GM18520 (cell line): ENCODE measurements around the gene CDCA4.
"Not testable (repeated sequence)": the region's sequence is repeated elsewhere in the genome, so short reads cannot be mapped to it uniquely, and the experiment has no call there.

Experiments used
- ATAC-seq: cut with Tn5 transposase; IDR thresholded peaks from one replicate; pipeline ENCODE4 v1.9.1; 2021; ENCODE audit not compliant: unreplicated experiment

Gene CDCA4

DNA sequence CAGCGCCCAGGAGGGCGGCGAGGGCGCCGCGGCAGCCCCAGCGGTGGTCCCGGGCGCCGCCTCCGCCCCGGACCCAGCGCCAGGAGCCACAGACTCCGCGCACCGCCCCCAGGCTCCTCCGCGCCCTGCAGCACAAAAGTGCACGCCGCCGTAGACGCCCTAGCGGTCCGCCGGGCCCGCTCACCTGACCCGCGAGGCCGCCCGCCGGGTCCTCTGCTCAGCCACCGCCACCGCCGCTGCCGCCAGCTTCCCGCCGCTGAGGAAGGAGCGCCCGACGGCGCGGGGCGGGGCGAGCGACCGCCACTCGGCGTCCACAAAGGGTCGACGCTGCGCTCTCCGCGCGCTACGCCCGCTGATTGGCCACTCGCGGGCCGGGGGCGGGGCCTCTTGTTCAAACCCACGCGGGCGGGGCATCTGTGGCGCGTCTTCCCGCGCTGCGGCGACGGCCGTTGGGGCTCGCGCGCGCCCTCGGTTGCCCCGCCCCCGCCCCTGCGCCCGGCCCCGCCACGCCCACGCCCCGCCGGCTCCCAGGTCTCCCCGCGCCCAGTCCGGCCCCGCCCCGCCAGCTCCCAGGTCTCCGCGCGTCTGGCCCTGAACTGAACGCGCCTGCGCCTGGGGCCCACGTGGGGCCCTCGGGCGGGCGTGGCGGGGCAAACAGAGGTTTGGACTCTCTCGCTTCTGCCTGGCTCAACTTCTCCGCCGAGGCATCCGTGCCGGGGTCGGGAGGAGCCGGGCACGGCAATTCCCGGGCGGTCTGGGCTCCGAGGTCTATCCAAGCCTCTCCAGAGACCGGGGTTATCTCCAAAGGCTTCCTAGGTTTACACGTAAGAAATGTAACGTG lies at the start of gene CDCA4:
TSS of gene CDCA4 (minus strand) at position 269 of the 841 bp plus-strand sequence. CDS start 9,154 bp downstream, outside the sequence.
- peak; percentile 70 for ATAC-seq

DNA sequence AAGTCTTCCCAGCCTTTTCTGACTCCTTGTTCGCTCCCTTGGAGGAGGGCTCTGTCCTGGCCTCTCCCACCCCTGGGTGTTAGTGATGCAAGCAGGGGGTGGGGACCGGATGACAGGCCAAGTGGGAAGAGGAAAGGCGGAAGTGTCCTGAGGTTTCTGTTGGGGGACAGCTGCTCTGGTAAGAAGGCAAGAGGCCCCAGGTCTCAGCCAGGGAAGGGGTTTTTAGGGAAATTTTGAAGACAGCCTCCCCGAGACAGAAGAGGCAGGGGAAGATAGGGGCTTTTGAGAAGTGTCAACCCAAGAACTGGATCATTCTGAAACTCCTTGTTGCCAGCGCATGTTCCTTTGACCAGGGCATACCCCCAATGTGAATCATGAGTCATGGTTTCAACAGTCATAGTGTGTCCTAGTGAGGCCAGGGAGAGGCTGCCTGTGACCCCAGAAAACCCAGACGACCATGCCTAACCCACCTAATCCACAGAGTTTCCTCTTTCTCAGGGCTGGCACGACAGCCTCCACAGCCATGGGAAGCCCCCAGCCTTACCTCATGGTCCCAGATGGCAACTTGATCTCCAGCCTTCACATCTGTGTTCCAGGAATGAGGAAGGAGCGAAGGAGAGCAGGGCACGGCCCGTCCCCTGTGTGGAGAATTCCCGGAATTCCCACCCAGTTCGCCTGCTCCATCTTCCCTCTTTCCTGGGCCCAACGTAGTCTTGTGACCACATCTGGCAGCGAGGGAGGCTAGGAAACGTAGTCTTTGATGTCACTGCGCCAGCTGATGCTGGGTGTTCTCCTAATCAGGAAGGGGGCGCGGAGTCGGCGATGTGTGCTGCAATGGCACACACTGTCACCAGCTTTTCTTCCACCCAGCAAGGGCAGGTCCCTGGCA lies 49.2 kb upstream of the CDCA4 start:
- ATAC-seq = no peak

GRCh38 chr14:105069522-105069870 lies 48.6 kb upstream of the CDCA4 start:
- no peak for ATAC-seq

DNA sequence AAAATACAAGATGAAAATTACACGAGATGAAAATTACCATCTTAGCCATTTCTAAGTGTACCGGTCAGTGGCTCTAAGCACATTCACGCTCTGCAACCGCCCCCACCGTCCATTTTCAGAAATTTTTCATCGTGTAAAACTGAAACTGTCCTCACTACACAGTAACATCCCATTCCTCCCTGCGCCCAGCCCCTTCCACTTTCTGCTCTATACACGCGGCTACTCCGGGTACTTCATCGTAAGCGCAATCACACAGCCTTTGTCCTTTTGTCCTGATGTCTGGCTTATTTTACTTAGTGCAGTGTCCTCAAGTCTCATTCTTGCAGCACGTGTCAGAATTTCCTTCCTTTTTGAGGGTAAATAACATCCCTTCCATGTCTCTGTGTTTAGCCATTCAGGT lies 47.9 kb upstream of the CDCA4 start:
- no peak for ATAC-seq

- no peak for ATAC-seq
Observed at GRCh38 chr14:105067969-105068301, 47.1 kb upstream of the CDCA4 start.

DNA sequence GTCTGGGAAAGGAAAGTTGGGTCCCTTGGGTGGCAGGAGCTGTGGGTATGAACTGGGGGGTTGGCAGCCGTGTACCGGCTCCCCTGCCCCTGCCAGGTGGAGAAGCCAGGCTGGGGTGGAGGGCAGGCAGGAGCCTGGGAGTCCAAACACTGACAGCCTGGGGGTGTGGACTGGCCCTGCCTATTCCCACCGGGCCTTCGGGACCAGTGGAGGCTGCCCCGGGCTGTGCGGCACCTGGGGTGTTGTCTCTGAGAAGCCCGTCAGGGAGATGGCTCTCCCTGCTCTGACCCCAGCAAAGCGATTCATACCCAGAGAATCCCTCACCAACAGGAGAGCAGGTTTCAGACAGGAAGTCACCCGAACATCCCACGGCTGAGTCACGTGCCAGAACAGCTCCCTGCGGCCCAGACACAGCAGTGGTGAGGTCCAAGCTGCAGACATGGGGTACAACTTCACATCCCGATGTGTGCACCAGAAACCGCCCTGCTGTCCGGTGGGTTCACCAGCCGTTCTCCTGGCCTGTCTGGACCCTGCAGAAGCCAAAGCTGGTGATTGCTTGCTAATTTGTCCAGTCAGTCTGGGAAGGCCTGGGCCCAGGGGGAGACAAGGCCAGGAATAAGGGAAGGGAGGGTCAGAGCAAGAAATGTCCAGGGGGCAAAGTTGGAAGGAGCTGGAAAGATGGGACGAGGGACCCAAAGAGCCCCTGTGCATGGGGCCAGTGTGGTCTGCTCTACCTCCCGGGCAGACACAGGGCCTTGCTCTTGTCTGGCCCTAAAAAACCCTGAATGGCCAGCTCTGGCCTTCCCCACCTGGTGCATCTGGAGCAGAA lies 46.5 kb upstream of the CDCA4 start:
- ATAC-seq = no peak

DNA sequence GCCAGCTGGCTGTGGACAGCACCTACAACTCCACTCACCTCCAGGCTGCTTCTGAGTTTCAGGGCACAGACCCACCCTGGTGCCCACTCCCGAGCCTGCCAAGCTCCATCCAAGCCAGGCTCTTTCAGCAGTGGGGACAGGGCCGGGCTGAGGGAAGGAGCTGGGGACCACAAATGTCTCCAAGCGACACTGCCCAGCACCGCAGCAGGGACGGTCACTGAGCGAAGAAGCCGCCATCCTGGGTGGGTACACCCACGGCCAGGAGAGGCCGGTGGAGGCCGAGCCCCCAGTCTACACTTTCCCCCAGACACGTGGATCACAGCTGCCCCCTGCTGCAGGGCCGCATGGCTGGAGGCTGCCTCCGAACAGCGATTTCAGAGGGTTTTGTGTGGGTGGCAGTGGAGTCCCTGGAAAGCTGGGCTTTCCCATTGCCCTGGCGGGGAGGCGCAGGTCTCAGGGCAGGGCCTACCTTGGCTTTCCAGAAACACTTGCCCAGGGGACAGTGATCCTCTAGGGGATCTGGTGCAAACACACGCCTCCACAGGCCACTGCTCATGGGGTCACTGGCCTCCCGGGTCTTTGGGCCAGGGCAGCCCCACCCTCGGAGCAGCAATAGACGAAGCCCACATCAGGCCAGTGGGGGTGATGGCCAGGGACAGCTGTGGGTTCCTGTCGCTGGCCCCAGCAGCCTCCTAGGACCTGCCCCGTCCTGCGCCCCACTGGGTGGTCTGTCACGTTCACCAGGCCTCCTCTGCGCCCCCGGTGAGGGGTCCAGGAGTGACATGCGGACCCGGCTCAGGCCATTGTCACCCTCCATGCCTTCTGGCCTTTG lies 45.6 kb upstream of the CDCA4 start:
- no peak for ATAC-seq

DNA sequence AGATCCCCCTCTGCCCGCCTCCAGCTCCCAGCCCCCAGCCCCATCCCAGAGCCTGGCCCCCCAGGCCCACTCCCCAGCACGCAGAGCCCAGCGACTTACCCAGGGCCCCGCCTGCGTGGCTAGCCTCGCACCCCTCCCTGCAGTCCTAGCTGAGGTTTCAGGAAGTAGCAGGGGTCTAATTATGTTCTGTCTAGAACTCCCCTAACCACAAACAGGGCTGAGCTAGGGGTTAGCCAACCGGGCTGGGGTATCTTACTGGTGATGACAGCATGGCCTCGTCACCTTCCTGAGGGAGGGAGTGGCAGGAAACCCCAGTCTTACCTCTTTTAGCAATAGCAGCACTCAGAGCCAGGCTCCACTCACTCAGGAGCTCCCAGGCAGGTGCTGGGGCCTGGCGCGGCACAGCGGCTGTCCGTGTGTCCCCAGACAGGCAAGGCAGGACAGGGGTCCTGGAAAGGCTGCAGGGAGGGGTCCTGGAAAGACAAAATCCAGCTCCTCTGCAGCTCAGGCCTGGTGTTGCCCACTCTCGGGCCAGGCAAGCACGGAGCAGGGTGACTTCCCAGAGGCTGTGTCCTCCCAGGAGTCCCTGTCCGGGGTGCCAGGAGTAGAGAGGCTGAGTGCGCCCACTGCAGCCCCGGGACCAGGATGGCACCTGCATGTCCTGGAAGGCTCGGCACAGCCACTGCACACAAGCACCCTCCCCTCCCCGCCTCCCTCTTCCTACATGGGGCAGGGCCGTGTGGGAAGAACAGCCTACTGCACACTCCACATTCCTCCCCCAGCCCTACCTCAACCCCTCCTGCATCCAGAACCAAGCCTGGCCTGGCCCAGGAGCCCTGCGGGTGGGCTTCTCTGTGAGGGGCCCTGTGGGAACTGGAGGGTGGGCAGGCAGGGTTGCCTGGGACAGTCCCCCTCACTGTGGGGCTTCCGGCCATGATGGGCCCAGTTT lies 44.7 kb upstream of the CDCA4 start, which contains the start of gene GPR132:
TSS of gene GPR132 (minus strand) at position 151 of the 949 bp plus-strand sequence. CDS start 10,010 bp downstream, outside the sequence.
- ATAC-seq = peak; percentile 49

GRCh38 chr14:105064721-105065143 lies 43.8 kb upstream of the CDCA4 start:
- ATAC-seq = no peak

DNA sequence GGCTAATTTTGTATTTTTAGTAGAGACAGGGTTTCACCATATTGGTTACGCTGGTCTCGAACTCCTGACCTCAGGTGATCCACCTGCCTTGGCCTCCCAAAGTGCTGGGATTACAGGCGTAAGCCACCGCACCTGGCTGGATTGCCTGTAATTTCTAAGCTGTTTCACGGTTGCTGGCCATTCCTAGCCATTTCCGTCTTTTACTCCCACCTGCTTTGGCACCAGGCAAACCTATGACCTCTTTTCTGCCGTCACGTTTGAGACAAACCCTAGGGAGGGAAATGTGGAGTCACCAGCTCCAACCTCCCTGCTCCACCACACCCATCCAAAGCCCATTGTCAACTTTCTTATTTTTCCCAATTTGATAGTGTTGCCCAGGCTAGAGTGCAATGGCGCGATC lies 43.1 kb upstream of the CDCA4 start:
- ATAC-seq = no peak

DNA sequence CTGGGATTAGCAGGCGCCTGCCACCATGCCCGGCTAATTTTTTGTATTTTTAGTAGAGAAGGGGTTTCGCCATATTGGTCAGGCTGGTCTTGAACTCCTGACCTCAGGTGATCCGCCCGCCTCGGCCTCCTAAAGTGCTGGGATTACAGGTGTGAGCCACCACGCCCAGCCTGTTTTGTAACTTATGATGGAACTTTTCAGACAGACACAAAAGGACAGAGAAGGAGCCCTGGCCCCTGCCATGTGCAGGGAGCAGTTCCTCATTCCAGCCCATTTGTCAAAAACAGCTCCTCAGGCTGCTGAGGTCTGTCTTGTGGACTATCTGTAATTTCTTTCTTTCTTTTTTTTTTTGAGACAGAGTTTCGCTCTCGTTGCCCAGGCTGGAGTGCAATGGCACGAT lies 42.6 kb upstream of the CDCA4 start:
- ATAC-seq = not testable (repeated sequence)

- ATAC-seq = no peak
Observed at GRCh38 chr14:105063056-105063455, 42.2 kb upstream of the CDCA4 start.

- no peak for ATAC-seq
Observed at GRCh38 chr14:105062048-105062433, 41.2 kb upstream of the CDCA4 start.

- ATAC-seq = no peak
Observed at GRCh38 chr14:105061428-105062047, 40.7 kb upstream of the CDCA4 start.

- ATAC-seq = no peak
Observed at GRCh38 chr14:105060751-105061427, 40.0 kb upstream of the CDCA4 start.

DNA sequence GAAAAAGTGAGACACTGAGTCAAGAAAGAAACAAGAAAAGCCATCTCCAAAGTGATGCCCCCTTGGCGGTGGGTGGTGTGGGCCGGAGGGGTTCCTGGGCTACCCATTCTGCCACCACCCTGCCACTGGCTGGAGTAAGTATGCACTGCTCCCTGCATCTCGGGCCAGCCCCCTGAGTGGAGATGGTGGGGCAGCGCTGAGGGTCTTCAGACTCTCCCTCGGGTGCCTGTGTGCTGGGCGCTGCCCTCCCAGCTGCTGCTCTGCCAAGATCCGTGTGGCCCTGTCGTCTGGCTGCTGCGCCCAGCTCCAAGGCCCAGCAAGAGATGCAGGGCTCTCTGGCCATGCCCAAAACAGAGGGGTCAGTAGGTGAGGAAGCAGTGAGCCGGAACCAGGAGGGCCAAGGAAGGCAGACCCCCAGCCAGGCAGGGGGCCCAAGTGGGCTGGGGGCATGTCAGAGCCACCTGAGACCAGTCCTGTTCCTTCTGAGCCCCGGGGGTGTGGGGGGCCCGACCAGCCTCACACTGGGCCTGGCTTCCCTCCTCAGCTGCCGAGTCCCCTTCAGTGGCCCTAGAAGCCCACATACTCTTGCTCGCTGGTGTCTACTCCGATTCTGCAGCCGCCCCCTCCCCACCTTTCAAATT lies 39.2 kb upstream of the CDCA4 start:
- ATAC-seq = no peak

DNA sequence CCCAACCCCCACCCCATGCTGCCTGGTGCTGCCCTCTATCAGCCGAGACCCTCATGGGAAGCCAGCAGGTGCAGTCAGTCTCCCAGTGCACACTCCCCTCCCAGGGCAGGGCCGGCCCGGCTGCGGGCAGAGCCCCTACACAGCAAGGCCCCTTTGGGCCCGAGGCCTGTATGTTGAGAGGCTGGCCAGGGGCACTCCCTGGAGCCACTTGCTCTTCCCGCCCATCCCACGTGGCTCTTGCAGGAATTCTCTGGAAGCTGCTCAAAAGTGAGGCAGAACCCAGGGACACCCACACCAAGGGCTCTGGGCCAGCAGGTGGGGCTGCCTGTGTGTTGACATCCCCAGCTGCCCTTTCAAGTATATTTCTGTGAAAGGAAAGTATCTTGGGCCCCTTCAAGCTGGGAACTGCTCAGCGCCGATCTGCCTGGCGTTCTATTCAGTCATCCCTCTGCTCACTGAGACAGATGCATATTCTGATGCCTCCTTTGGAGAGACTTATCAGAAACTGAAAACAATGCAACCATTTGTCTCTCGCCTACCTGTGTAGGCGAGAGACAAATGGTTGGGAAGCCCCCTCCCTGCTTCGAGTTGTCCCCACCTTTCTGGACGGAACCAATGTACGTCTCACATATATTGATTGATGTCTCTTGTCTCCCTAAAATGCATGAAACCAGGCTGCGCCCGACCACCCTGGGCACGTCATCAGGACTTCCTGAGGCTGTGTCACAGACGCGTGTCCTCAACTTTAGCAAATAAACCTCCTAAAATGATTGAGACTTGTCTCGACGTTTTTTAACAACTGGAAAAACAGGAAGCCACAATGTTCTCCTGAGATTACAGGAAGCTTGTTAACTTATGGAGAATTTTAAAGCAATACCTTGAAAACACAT lies 38.4 kb upstream of the CDCA4 start:
- no peak for ATAC-seq
